B cell (primary cell): Measurements from ENCODE around the gene KCND2. TPM values are rescaled to one million over a fixed set of nuclear protein-coding genes. Genes with fewer than 3 reads are reported as not detected.

Experiments used
- ATAC-seq: fragments of 200-7000 bp; cut with Tn5 transposase; one replicate; pipeline ENCODE4 v1.10.0; 2021; ENCODE audit warnings: low read depth, mild to moderate bottlenecking, moderate number of reproducible peaks, moderate library complexity
- CTCF ChIA-PET: fragments of 350-600 bp; sonication (Branson Sonifier 250); formaldehyde crosslinking; loops from one replicate; lab custom pipeline; 2021; ENCODE audit warnings: antibody characterized with exemption, inconsistent platforms; lab: Charles Lee
- POLR2A ChIA-PET: fragments of 350-600 bp; sonication (Branson Sonifier 250); formaldehyde crosslinking; loops from one replicate; lab custom pipeline; 2021; ENCODE audit warnings: antibody characterized with exemption; lab: Charles Lee
- DNase-seq: peaks from one replicate; pipeline ENCODE4 v3.0.0; 2013
- H2AFZ ChIP-seq: 2 replicates; pipeline ENCODE4 v1.6.1; 2012; ENCODE audit warnings: mild to moderate bottlenecking, low read depth, low read length; ENCODE audit not compliant: insufficient read depth, poor library complexity, severe bottlenecking
- H3K27ac ChIP-seq, 2 donors: 1 replicate in 1 of 2; 2 replicates in 1 of 2; pipeline ENCODE4 v1.5.1; 2012 to 2013; ENCODE audit warnings: low read length in 2 of 2, mild to moderate bottlenecking in 2 of 2, moderate library complexity in 1 of 2
- H3K27me3 ChIP-seq, 4 experiments: fragments of 200-600 bp in 1 of 4; sonication (generic) in 1 of 4; replicated peaks in 1 of 4; 1 replicate in 2 of 4; 2 replicates in 2 of 4; pipeline versions ENCODE4 v1.6.1 to v1.7.0; 2013 to 2016; ENCODE audit warnings: low read length in 3 of 4, mild to moderate bottlenecking in 2 of 4, mixed read lengths in 1 of 4, moderate library complexity in 1 of 4; ENCODE audit not compliant: insufficient read depth in 4 of 4, control insufficient read depth in 3 of 4; ENCODE audit errors: control extremely low read depth in 1 of 4
- H3K36me3 ChIP-seq, 2 experiments: replicated peaks in 1 of 2; 1 replicate in 1 of 2; 2 replicates in 1 of 2; pipeline versions ENCODE4 v1.6.1 to v1.7.1; 2013; ENCODE audit warnings: low read length in 1 of 2; ENCODE audit not compliant: insufficient read depth in 2 of 2, control insufficient read depth in 1 of 2; ENCODE audit errors: control extremely low read depth in 1 of 2, extremely low read depth in 1 of 2
- H3K4me1 ChIP-seq, 2 donors: fragments of 200-600 bp in 1 of 2; sonication (generic) in 1 of 2; 1 replicate in 1 of 2; 2 replicates in 1 of 2; pipeline versions ENCODE4 v1.5.1 to v1.6.1; 2013 to 2017; ENCODE audit warnings: low read length in 2 of 2; ENCODE audit not compliant: control insufficient read depth in 2 of 2, insufficient read depth in 2 of 2
- H3K4me2 ChIP-seq: replicated peaks from 2 replicates; pipeline ENCODE3; 2012; ENCODE audit warnings: mild to moderate bottlenecking, low read depth, low read length; ENCODE audit not compliant: poor library complexity, severe bottlenecking
- H3K4me3 ChIP-seq, 5 experiments: fragments of 200-600 bp in 1 of 5; sonication (generic) in 1 of 5; 1 replicate in 3 of 5; 2 replicates in 2 of 5; pipeline versions ENCODE4 v1.5.1 to v1.7.0; 2011 to 2016; ENCODE audit warnings: low read length in 4 of 5, mild to moderate bottlenecking in 4 of 5, low read depth in 2 of 5, control low read depth in 1 of 5, moderate library complexity in 1 of 5; ENCODE audit not compliant: insufficient read depth in 1 of 5; ENCODE audit errors: control extremely low read depth in 1 of 5, extremely low read depth in 1 of 5
- H3K79me2 ChIP-seq: fragments of 200-600 bp; sonication (generic); one replicate; pipeline ENCODE4 v1.6.0; 2016; ENCODE audit warnings: low read length; ENCODE audit not compliant: control insufficient read depth, insufficient read depth
- H3K9ac ChIP-seq: fragments of 200-600 bp; sonication (generic); 2 replicates; pipeline ENCODE4 v1.6.1; 2017; ENCODE audit warnings: mild to moderate bottlenecking, low read length, moderate library complexity
- H3K9me3 ChIP-seq, 3 donors: one replicate each; pipeline versions ENCODE4 v1.6.1 to v1.7.1; 2013; ENCODE audit warnings: low read length in 2 of 3; ENCODE audit not compliant: control insufficient read depth in 2 of 3, insufficient read depth in 1 of 3; ENCODE audit errors: control extremely low read depth in 1 of 3
- H4K20me1 ChIP-seq: 2 replicates; pipeline ENCODE4 v1.6.0; 2012; ENCODE audit warnings: mild to moderate bottlenecking, low read length; ENCODE audit not compliant: insufficient read depth, control insufficient read depth, poor library complexity, severe bottlenecking
- H3K27ac Mint-ChIP-seq: one replicate; pipeline ENCODE4 v1.8.0; 2021; ENCODE audit warnings: mixed read lengths
- H3K27me3 Mint-ChIP-seq: one replicate; pipeline ENCODE4 v1.8.0; 2021; ENCODE audit warnings: mixed read lengths
- H3K4me1 Mint-ChIP-seq: one replicate; pipeline ENCODE4 v1.8.0; 2021; ENCODE audit warnings: mixed read lengths
- H3K4me3 Mint-ChIP-seq: one replicate; pipeline ENCODE4 v1.8.0; 2021; ENCODE audit warnings: mixed read lengths
- H3K9me3 Mint-ChIP-seq: one replicate; pipeline ENCODE4 v1.8.0; 2022; ENCODE audit warnings: mixed read lengths; ENCODE audit not compliant: insufficient read depth
- CTCF ChIP-seq: fragments of 200-600 bp; IDR thresholded peaks from one replicate; pipeline ENCODE4 v1.8.0; 2022; ENCODE audit warnings: antibody characterized with exemption, mild to moderate bottlenecking
- EZH2 ChIP-seq: IDR thresholded peaks from 2 replicates; pipeline ENCODE4 v1.6.1; 2012; ENCODE audit warnings: borderline replicate concordance, low read depth, mild to moderate bottlenecking, moderate library complexity, low read length; ENCODE audit not compliant: insufficient read depth, poor library complexity, severe bottlenecking
- WGBS: methylation state at CpG from one replicate; pipeline ENCODE4 v1.1.5; 2013; ENCODE audit warnings: missing lambda C conversion rate; ENCODE audit not compliant: insufficient coverage; 5-methylcytosine and 5-hydroxymethylcytosine counted together
- intact Hi-C: fragments of 100-400 bp; cut with micrococcal nuclease; formaldehyde crosslinking; loops from one replicate; pipeline ENCODE4 v1.10.0; 2022
- polyA plus RNA-seq: library from polyadenylated mRNA; depleted of rRNA; stranded (reverse); fragments of >200 nt; gene quantifications from 2 replicates; pipeline ENCODE4 v1.2.3, GENCODE V29; 2012
- total RNA-seq, 2 donors: library from RNA; stranded (reverse); fragments of 120-200 nt in 1 of 2; gene quantifications; 1 replicate in 1 of 2; 2 replicates in 1 of 2; pipeline versions ENCODE4 v1.2.3 to v1.2.4, GENCODE V29; 2013 to 2022

The KCND2 gene
- total and polyA plus RNA-seq, 2 donors (not counting 1 experiment from before 2014, with no cell fraction given): not detected

GRCh38 chr7:120505770-120506169 lies 232.8 kb downstream of the KCND2 start:
- ATAC-seq (no peak), DNase-seq (no peak)
- Histone ChIP-seq H3K9me3 (no peaks in the 10 kb centered on the region), H3K9ac (no peak overlapping the region), H2AFZ (no peak overlapping the region), H3K27me3 (no peaks in the 10 kb centered on the region), H4K20me1 (no peaks in the 10 kb centered on the region), H3K27ac (no peak overlapping the region), H3K4me1 (no peaks in the 10 kb centered on the region), H3K4me2 (no peak overlapping the region), H3K4me3 (no peak overlapping the region), H3K79me2 (no peaks in the 10 kb centered on the region), H3K36me3 (no peaks in the 10 kb centered on the region)
- Mint-ChIP-seq H3K9me3 (no peaks in the 10 kb centered on the region), H3K4me1 (no peaks in the 10 kb centered on the region), H3K27ac (no peak overlapping the region), H3K27me3 (no peaks in the 10 kb centered on the region), H3K4me3 (no peak overlapping the region)
- TF ChIP-seq EZH2 (no peak), CTCF (no peak)
- intact Hi-C loops: no loop called here
- POLR2A ChIA-PET: no interaction called here
- CTCF ChIA-PET: no interaction called here

- CTCF ChIA-PET: no interaction called here
- Mint-ChIP-seq H3K4me3 (no peak overlapping the region), H3K9me3 (peaks cover 3% of the 10 kb centered on the region), H3K27me3 (no peaks in the 10 kb centered on the region), H3K27ac (no peak overlapping the region), H3K4me1 (no peaks in the 10 kb centered on the region)
- no peaks in the 10 kb centered on the region for H3K4me1 ChIP-seq
- TF ChIP-seq EZH2 (no peak), CTCF (no peak)
- DNase-seq: no peak
- no peaks in the 10 kb centered on the region for H4K20me1 ChIP-seq
- no peak for ATAC-seq
- intact Hi-C loops: no loop called here
- no peak overlapping the region for H3K27ac ChIP-seq
- H3K9ac ChIP-seq: no peak overlapping the region
- no peaks in the 10 kb centered on the region for H3K79me2 ChIP-seq
- no peak overlapping the region for H2AFZ ChIP-seq
- H3K27me3 ChIP-seq: no peaks in the 10 kb centered on the region
- no peak overlapping the region for H3K4me3 ChIP-seq
- H3K36me3 ChIP-seq: no peaks in the 10 kb centered on the region
- POLR2A ChIA-PET: no interaction called here
- WGBS: no CpG with 5 or more reads among the region's 3 CpGs
- H3K9me3 ChIP-seq: no peaks in the 10 kb centered on the region
- H3K4me2 ChIP-seq: no peak overlapping the region
Measured at GRCh38 chr7:120512701-120513100, 239.7 kb downstream of the KCND2 start.
